SU-DHL-6 (cell line): Measurements from ENCODE around the gene TAF8.

Experiments used
- H2AFZ ChIP-seq: fragments of 200-600 bp; sonication (generic); 2 replicates; pipeline ENCODE4 v1.6.1; 2014; ENCODE audit warnings: low read depth, mild to moderate bottlenecking, moderate library complexity, mixed read lengths, antibody characterized with exemption, low read length; ENCODE audit not compliant: severe bottlenecking
- H3F3A ChIP-seq: fragments of 200-600 bp; shearing (Covaris generic); 2 replicates; pipeline ENCODE4 v1.6.0; 2016; ENCODE audit warnings: antibody characterized with exemption, mild to moderate bottlenecking; ENCODE audit not compliant: insufficient read depth
- H3K27ac ChIP-seq: fragments of 200-600 bp; sonication (generic); 2 replicates; pipeline ENCODE4 v1.5.1; 2016; ENCODE audit warnings: low read depth, mild to moderate bottlenecking, low read length, moderate library complexity, mixed read lengths
- H3K27me3 ChIP-seq: fragments of 200-600 bp; sonication (generic), shearing (Covaris generic); 2 replicates; pipeline ENCODE4 v1.6.0; 2014; ENCODE audit warnings: mild to moderate bottlenecking, low read length
- H3K36me3 ChIP-seq: fragments of 200-600 bp; sonication (generic); 2 replicates; pipeline ENCODE4 v1.6.1; 2014; ENCODE audit warnings: mild to moderate bottlenecking, low read length, mixed read lengths
- H3K4me2 ChIP-seq: fragments of 300-600, 200-600 bp; shearing (Covaris generic), sonication (generic); 2 replicates; pipeline ENCODE4 v1.6.0; 2014; ENCODE audit warnings: low read length, low read depth, mild to moderate bottlenecking; ENCODE audit not compliant: poor library complexity, severe bottlenecking
- H3K4me3 ChIP-seq: fragments of 200-600 bp; sonication (generic); 2 replicates; pipeline ENCODE4 v1.5.1; 2014; ENCODE audit warnings: antibody characterized with exemption, low read length, mild to moderate bottlenecking, mixed read lengths; ENCODE audit not compliant: insufficient read depth, poor library complexity, severe bottlenecking
- H3K79me2 ChIP-seq: fragments of 200-600 bp; sonication (generic); 2 replicates; pipeline ENCODE4 v1.6.1; 2014; ENCODE audit warnings: mild to moderate bottlenecking, low read length, moderate library complexity; ENCODE audit not compliant: insufficient read depth
- H3K9ac ChIP-seq: fragments of 200-600 bp; sonication (generic); 2 replicates; pipeline ENCODE4 v1.7.0; 2014; ENCODE audit warnings: mild to moderate bottlenecking, low read length
- H3K9me2 ChIP-seq: fragments of 200-600 bp; sonication (generic); replicated peaks from 2 replicates; pipeline ENCODE4 v1.6.1; 2014; ENCODE audit warnings: low read length; ENCODE audit not compliant: insufficient read depth
- H3K9me3 ChIP-seq: fragments of 200-600 bp; sonication (generic); 2 replicates; pipeline ENCODE4 v1.6.1; 2014; ENCODE audit warnings: low read length, mixed read lengths; ENCODE audit not compliant: insufficient read depth
- H4K20me1 ChIP-seq: fragments of 200-600 bp; sonication (generic); 2 replicates; pipeline ENCODE4 v1.6.1; 2014; ENCODE audit warnings: low read depth, mild to moderate bottlenecking, antibody characterized with exemption, low read length, moderate library complexity, mixed read lengths
- EZH2phosphoT487 ChIP-seq: fragments of 200-600 bp; sonication (generic), shearing (Covaris generic); conservative IDR thresholded peaks from 2 replicates; pipeline ENCODE4 v1.6.1; 2018; ENCODE audit warnings: mild to moderate bottlenecking, antibody characterized with exemption, low read length, moderate library complexity, mixed read lengths
- TF ChIP-seq, protein P1 (sequence below): fragments of 200-600 bp; sonication (generic); IDR thresholded peaks from one replicate; pipeline ENCODE4 v1.5.1; 2017; ENCODE audit warnings: antibody characterized with exemption, mild to moderate bottlenecking, low read length, moderate library complexity; ENCODE audit not compliant: insufficient read depth, poor library complexity, severe bottlenecking

Gene TAF8

GRCh38 chr6:42084889-42085288, 34.6 kb downstream of the TAF8 start:
- Histone ChIP-seq H3K4me2 (no peak overlapping the region), H3K9me2 (no peaks in the 10 kb centered on the region), H3F3A (no peaks in the 10 kb centered on the region), H3K9ac (no peak overlapping the region), H2AFZ (no peak overlapping the region), H3K27me3 (no peaks in the 10 kb centered on the region), H3K36me3 (no peaks in the 10 kb centered on the region), H3K79me2 (no peaks in the 10 kb centered on the region), H3K4me3 (no peak overlapping the region), H4K20me1 (no peaks in the 10 kb centered on the region), H3K9me3 (no peaks in the 10 kb centered on the region), H3K27ac (no peak overlapping the region)
- TF ChIP-seq, protein P1, sequence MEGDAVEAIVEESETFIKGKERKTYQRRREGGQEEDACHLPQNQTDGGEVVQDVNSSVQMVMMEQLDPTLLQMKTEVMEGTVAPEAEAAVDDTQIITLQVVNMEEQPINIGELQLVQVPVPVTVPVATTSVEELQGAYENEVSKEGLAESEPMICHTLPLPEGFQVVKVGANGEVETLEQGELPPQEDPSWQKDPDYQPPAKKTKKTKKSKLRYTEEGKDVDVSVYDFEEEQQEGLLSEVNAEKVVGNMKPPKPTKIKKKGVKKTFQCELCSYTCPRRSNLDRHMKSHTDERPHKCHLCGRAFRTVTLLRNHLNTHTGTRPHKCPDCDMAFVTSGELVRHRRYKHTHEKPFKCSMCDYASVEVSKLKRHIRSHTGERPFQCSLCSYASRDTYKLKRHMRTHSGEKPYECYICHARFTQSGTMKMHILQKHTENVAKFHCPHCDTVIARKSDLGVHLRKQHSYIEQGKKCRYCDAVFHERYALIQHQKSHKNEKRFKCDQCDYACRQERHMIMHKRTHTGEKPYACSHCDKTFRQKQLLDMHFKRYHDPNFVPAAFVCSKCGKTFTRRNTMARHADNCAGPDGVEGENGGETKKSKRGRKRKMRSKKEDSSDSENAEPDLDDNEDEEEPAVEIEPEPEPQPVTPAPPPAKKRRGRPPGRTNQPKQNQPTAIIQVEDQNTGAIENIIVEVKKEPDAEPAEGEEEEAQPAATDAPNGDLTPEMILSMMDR = no peak
- no peak for TF ChIP-seq EZH2phosphoT487

DNA sequence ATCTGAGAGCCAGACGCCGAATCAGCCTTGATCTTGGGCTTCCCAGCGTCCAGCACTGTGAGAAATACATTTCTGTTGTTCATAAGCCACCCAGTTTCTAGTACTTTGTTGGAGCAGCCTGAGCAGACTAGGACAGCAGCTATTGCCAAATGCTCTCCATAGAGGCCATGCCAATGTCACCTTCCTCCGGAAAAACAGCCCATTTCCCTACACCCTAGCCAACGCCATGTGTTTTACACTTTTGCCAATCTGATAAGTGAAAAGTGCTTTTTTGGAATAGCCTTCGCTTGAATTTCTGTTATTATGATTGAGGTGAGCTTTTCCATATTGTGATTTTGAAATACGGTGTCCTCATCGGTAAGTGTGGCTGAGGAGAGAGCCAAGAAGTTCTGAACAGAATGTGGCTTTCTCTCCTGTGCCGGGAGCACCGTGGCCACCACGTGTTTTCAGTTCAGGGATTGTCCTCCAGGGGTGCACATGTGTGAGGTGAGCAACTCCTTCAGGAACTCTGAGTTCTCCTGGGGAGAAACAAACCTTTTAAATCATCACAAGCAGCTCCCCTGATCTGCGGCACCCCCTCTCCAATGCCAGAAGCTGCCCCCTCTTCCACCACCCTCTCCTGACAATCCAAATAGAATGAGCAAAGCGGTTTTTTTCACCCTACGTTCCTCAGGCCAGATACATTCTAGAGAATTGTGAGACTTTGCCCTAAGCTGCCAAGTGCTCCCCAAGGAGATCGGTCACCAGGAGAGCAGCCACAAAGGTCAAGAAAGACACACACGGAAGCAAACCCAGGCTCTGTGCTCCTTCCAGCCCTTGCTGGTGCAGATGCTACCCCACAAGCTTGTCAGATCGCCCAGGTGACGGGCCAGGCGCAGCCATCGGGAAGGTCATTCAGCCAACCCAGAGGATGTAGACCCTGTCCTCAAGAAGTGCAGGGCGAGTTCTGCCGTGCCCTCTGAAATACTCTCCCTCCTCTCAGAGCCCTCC, 36.0 kb downstream of the TAF8 start:
- Histone ChIP-seq H3K4me3 (no peak overlapping the region), H3K36me3 (no peaks in the 10 kb centered on the region), H4K20me1 (no peaks in the 10 kb centered on the region), H3F3A (no peaks in the 10 kb centered on the region), H3K27me3 (no peaks in the 10 kb centered on the region), H3K9me2 (no peaks in the 10 kb centered on the region), H3K9ac (no peak overlapping the region), H3K4me2 (no peak overlapping the region), H2AFZ (no peak overlapping the region), H3K9me3 (no peaks in the 10 kb centered on the region), H3K79me2 (no peaks in the 10 kb centered on the region), H3K27ac (no peak overlapping the region)
- TF ChIP-seq EZH2phosphoT487 = no peak
- TF ChIP-seq, protein P1 = no peak

GRCh38 chr6:42088101-42088591, 37.8 kb downstream of the TAF8 start:
- H3K4me3 ChIP-seq = no peak overlapping the region
- TF ChIP-seq EZH2phosphoT487 = no peak
- TF ChIP-seq, protein P1 = no peak
- no peak overlapping the region for H2AFZ ChIP-seq
- no peaks in the 10 kb centered on the region for H3K36me3 ChIP-seq
- no peaks in the 10 kb centered on the region for H3K9me2 ChIP-seq
- H3K9me3 ChIP-seq = no peaks in the 10 kb centered on the region
- no peak overlapping the region for H3K4me2 ChIP-seq
- H3K27me3 ChIP-seq = no peaks in the 10 kb centered on the region
- no peaks in the 10 kb centered on the region for H4K20me1 ChIP-seq
- H3K9ac ChIP-seq = no peak overlapping the region
- no peaks in the 10 kb centered on the region for H3F3A ChIP-seq
- H3K79me2 ChIP-seq = no peaks in the 10 kb centered on the region
- H3K27ac ChIP-seq = no peak overlapping the region
